GM12891 (cell line): ENCODE results near the gene ADIG.

Source experiments
- PAX5 ChIP-seq: IDR thresholded peaks from 2 replicates; pipeline ENCODE4 v1.6.1; 2011; ENCODE audit warnings: low read length, moderate library complexity, mild to moderate bottlenecking; ENCODE audit not compliant: insufficient read depth, severe bottlenecking
- POLR2A ChIP-seq: IDR thresholded peaks from 2 replicates; pipeline ENCODE4 v1.6.1; 2011; ENCODE audit warnings: low read depth, low read length, control low read depth
- POLR2AphosphoS5 ChIP-seq: IDR thresholded peaks from 2 replicates; pipeline ENCODE4 v1.6.1; 2011; ENCODE audit warnings: low read depth, low read length, control low read depth
- SPI1 ChIP-seq: IDR thresholded peaks from 2 replicates; pipeline ENCODE4 v1.6.1; 2011; ENCODE audit warnings: low read depth, low read length, control low read depth
- TAF1 ChIP-seq: IDR thresholded peaks from 2 replicates; pipeline ENCODE4 v1.6.1; 2011; ENCODE audit warnings: low read depth, low read length, control low read depth

DNA sequence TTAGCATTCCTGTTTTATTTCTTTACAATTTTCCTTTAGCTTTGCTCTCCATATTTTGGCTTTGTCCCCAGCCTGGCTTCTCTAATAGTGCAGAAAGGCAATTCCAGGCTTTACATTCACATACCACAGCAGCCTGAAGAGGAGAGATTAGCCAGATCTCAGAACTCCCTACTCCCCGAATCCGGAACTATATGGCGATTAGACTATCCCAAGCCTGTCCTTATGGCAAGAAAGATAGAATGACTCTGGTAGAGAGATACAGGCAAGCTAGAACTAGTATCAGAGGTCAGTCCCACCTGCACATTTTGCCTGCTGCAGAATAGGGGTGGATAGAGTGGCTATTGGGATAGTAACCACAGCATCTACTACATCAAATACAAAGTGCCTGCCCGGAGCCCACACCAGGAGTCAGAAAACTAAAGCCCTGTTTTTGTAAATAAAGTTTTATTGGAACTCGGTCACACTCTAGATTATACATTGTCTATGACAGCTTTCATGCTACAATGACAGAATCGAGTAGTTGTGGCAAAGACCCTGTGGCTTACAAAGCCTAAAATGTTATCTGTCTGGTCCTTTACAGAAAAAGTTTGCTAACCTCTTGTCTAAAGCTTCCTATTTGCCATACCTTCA lies 17.1 kb upstream of the ADIG start:
- TF ChIP-seq POLR2A (no peak), TAF1 (no peak), POLR2AphosphoS5 (no peak), PAX5 (no peak), SPI1 (no peak)
